Activated T-cell treated with anti-CD3 and anti-CD28 coated beads for 4 hours (primary cell): ENCODE measurements around the gene NFX1.

ENCODE experiments used
- DNase-seq: peaks from one replicate; pipeline ENCODE4 v3.0.0-alpha.2; 2020

NFX1 gene

DNA sequence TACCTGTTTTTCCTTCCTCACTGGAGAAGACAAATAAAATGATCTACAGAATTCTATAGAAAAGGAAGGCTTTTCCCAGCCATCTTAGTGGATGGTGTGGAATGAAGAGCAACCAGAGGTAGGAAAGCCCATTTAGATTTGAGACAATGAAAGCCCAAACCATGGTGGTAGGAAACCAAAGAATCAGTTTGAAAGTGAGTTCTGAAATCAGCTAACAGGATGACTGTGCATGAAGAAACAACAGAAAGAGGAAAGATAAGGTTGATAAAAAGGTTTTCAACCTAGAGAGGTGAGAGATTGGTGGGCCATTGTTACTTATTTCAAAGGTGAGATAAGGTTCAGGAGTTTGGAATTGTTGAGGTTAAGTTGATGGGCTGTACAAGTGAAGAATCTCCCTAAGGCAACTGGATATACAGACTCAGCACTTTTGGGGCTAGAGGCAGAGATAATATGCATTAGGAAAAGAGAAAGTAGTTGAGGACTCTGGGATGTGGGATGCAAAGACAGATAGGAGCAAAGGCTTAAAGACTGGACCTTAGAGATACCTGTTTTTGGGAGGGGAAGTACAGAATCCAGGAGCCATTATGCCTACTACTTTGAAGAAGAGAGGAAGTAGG is 23.1 kb upstream of the NFX1 start:
- no peak for DNase-seq

DNA sequence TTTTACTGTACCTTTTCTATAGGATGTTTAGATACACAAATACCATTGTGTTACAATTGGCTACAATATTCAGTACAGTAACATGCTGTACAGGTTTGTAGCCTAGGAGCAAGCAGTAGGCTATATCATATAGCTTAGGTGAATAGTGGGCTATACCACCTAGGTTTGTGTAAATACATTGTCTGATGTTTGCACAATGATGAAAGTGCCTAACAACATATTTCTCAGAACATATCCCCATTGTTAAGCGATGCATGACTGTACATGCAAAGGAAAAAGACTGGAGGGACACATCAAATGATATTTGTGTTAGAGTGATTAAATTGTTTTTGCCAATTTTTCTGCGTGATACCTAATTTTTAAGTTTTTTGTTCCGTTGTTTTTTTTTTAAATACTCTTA is 20.2 kb upstream of the NFX1 start:
- no peak for DNase-seq

DNA sequence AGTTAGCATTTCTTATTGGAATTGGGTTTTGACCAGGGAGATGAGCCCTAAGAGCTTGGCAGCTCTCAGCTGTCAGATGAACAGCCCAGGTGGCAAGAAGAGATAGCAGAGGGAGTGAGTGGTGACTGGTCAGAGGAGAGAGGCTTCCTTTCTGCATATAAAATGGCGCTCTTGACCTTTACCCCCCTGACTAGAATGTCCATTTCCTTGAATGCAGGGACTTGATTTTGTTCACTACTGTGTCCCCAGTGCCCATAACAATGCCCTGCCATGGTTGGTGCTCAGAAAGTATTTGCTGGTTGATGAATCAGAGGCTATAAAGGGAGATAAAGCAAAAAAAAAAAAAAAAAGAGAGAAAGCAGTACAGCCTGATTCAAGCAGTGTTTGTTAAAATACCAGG is 18.3 kb upstream of the NFX1 start:
- no peak for DNase-seq

DNA sequence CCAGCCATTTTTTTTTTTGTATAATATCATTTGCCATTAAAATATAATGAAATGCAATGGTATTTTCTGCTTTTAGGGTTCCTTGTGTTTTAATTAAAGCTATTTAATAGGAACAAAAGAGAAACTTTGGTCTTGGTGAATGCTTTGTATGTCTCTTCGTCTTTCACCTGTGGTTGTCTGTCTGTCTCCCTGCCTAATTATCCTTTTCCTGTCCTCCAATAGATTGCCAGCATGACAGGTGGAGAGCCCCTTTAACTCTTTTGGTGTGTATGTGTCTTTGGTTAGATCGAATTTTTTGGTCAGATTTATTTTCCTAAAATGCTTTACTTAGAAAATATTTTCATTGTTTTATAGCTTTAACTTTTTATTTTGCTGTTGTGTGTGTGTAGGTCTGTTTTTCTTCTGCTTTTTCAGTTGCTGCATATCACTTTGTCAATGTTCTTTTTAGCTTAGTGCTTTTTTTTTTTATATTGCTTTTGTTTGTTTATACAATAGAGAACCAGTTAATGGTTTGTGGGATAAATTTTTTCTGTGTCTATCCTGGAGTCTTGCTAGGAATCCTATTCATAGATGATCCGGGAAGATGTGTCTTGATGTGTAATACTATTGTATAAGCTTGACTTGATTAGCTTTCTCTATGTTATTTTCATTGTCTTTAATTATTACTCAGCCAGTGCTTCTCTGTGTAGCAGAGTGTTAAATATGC is 16.9 kb upstream of the NFX1 start:
- DNase-seq: no peak

DNA sequence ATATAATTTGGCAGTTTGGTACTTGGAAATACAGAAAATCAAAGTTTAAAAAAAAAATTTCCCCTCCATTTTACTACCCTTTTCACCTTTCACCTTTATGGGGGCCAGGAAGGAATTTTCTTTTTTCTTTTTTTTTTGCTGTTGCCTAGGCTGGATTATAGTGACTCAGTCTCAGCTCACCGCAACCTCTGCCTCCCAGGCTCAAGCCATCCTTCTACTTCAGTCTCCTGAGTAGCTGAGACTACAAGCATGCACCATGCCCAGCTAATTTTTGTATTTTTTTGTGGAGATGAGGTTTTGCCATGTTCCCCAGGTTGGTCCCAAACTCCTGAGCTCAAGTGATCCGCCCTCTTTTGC is 16.4 kb upstream of the NFX1 start:
- DNase-seq: no peak

DNA sequence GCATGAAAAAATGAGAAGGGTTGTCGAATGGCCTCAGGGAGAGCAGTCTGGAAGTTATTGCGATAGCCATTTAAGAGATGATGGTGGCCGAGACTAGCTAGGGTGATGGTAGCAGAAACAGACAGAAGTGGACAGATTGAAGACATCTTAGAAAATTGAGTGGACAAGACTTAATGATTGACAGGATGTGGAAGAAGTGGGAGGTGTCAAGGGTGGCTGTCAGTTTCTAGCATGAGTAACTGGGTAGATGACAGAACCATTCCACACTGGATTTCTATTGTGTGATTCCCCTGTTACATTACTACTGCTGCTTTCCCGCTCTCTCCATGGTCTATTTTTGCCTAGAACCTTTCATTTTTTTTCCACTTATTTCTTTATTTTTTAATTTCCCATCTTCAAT is 12.8 kb upstream of the NFX1 start:
- DNase-seq: no peak

DNA sequence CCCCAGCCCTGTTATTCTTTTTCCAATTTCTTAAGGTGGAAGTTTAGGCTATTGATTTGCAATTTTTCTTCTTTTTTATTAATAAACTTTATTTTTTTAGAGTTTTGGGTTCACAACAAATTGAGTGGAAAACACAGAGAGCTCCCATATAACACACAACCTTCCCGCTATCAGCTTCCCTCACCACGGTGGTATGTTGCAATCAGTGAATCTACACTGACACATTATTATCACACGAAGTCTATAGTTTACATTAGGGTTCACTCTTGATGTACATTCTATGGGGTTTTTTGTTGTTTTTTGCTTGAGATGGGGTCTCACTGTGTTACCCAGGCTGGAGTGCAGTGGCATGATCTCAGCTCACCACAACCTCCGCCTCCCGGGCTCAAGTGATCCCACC is 4.8 kb upstream of the NFX1 start:
- DNase-seq: no peak

DNA sequence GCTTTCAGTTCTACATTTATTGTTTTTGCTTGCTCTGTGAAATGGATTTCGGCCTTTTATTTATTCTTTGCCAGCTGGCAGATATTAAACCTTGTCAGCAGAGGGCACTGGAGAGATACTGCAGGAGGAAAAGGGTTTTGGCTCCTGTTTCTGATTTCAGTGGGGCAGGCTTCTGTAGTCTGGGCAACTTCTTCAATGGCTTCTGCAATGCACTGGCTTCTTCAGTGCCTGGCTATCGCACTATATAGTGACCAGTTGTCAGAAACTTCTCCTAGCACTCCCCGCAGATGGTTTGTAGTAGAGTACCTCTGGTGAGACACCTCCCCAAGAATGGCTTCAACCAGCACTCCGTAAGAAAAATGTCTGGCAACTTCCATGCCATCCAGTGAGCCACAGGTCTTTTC is 3.2 kb upstream of the NFX1 start:
- DNase-seq: peak; percentile 31

DNA sequence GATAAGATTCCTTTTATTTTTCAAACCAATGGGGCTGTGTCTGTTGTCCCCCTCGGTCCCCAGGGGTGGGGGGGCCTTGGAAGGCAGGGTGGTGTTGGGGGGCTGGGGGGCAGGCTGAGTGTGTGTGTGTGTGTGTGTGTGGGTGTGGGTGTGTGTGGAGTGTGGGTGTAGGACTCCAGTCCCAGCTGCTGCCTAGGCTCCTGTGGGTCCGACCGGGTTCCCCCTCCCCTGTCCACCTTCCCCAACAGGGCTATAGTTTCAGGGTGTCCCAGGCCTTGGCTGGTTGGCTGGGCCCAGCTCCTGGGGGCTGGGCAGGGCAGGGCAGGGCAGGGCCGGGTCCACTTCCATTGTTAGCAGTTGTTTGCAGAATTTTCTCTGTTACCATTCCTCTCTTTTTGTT is 2.1 kb upstream of the NFX1 start:
- no peak for DNase-seq

DNA sequence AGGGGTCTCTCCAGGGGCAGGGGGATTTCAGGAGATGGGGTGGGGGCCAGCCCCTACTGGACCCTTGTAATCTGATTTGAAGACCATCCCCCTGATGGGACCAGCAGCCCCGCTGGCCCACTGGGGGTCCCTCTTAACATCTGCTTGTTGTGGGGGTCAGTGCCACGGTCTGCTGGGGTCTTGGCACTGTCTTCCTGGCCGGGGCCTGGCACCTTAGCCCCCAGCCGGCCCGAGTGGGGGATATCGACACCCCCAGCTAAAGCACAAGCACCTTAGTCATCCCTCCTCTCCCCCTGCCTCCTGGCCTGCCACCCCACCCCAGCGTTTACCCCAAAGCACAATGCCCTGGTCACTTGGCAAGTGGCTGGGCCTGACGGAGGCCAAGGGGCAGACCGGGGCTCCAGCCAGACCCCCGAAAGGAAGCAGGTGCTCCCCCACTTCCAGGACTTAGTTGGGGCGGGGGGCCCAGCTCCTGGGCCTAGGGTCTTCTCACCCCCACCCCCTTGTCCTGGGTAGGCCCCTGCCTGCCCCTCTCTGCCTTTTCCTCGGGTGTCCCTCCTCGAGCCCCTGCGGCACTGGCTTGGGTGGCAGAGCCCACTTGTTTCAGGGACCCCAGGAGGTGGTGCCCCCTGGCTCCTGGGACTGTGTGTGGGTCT is 1.4 kb upstream of the NFX1 start:
- no peak for DNase-seq

DNA sequence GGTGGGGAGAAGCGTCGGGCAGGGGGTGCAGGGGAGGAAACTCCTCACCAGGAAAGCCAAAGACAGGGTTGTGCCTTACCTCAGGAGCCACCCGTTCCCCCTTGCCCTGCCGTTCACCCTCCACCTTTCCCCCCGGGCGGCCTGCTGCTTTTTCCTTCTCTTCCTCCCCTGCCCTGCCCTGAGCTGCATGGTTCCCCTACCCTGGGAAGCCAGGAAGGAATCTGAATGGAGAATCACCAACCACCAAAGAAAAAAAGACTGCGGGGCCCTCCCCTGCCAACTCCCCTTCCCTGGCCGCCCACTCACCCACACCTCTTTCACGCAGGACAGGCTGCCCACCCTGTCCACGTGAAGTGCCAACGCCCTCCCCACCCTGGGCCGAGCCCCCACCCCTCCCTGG is 820 bp upstream of the NFX1 start:
- DNase-seq: no peak

DNA sequence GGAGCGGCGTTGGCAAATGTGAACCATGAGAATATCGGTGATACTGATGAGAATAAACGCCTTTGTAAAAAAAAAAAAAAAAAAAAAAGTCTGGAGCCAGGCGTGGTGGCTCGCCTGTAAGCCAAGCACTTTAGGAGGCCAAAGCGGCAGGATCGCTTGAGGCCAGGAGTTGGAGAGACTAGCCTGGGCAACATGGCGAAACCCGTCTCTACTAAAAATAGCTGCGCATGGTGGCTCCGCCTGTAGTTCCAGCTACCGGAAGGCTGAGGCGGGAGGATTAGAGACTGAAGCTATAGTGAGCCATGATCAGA is 425 bp upstream of the NFX1 start:
- DNase-seq: no peak

DNA sequence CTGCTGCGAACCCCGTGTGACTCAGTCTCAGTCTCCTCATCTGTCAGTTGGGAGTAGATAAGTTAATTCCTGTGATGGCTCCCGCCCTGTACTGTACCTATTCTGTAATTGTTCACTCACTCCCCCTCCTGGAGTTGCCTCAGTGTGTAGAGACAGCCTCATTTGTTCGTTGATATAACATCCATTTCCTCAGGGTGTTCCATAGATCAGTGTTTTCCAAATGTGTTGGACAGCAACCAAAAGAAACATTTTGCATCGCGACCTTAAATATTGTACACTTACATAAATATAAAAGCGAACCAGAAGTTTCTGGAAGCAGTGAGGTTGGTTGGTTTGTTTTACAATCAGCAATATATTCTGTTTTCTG is 698 bp downstream of the NFX1 start:
- DNase-seq: no peak

DNA sequence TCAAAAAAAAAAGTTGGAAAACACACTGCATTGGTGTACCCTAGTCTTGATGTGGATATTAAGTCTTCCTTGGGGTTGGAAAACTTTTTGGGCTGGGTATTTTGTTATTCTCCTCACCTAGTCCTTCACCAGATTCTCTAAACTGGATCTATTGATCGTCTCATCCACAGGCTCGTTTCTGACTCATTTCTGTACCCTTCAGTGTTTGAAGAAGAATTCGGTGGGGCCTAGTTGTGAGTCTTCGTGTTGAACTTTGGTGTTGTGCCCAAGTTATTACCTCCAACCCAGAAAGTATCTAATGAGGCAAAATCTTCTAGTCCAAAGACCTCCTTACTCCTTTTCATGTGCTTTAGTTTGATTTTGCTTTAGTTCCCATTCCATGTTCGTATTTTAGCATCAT is 1.6 kb downstream of the NFX1 start:
- no peak for DNase-seq

DNA sequence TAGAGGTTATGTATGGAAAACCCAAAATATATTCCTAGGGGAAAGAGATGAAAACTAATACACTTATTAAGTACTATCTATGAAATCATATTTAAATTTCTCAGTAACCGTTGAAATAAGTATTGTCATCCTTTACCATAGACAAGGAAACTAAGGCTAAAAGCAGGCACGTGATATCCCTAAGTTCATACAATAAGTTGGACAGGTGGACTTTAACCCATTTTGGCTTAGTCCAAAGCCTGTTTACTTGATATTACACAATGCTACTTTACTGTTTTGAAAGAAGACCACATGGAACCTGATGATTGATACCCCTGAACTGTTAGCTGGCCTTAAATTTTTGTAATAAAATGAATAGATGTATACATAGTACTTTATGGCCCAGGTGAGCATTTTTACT is 3.5 kb downstream of the NFX1 start:
- DNase-seq: no peak

DNA sequence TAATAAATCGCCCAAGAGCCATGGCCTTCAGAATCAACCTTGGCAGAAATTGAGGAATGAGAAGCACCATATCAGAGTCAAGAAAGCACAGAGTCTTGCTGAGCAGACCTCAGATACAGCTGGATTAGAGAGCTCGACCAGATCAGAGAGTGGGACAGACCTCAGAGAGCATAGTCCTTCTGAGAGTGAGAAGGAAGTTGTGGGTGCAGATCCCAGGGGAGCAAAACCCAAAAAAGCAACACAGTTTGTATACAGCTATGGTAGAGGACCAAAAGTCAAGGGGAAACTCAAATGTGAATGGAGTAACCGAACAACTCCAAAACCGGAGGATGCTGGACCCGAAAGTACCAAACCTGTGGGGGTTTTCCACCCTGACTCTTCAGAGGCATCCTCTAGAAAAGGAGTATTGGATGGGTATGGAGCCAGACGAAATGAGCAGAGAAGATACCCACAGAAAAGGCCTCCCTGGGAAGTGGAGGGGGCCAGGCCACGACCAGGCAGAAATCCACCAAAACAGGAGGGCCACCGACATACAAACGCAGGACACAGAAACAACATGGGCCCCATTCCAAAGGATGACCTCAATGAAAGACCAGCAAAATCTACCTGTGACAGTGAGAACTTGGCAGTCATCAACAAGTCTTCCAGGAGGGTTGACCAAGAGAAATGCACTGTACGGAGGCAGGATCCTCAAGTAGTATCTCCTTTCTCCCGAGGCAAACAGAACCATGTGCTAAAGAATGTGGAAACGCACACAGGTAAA is 4.5 kb downstream of the NFX1 start:
- no peak for DNase-seq

DNA sequence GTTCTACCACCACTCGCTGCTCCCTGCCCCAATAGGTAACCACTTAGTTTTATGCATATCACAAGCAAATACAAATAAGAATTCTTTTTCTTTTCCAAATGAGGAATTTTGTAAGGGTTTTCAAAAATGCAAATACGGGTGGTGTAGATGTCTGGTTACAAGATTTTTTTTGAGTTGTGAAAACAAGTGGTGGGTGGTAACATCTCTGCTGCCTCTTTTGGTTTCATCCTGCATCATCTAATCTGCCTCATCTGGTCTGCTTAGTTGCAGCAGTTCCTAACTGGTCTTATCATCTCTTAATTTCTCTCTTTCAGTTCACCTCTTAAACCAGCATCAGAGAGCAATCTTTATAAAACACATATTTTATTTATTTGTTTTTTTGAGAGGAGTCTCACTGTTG is 5.3 kb downstream of the NFX1 start:
- no peak for DNase-seq

DNA sequence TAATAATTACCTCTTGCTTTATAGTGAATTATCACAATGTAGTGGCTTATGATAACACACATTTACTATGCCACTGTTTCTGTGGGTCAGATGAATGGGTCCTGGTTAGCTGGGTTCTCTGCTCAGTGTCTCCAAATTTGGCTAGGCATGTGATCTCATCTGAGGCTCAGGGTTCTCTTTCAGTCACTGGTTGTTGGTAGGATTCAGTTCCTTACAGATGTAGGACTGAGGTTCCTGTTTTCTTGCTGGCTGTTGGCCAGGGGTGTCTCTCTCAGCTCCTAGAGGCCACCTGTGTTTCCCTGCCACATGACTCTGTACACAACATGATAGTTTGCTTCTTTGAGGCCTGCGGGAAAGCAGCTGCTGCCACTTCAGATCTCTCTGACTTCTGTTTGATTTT is 7.1 kb downstream of the NFX1 start:
- no peak for DNase-seq

DNA sequence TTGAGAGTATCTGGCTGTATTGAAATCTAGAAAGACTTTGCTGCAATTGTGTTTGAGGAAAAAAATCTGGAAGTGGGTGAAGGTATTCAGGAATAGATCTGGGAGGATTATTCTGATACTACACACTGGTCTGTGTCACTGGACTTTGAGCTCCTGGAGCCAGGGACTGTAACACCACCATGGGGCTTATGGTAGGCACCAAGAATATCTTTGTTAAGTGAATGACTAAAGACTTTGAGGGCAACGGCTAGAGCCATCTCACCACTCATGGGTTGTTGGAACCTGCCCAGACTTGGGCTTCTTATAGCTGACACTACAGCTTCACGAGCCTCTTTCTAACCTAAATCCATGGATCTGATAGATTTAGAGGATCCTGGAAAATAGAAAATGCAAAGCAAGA is 10.2 kb downstream of the NFX1 start:
- DNase-seq: no peak

DNA sequence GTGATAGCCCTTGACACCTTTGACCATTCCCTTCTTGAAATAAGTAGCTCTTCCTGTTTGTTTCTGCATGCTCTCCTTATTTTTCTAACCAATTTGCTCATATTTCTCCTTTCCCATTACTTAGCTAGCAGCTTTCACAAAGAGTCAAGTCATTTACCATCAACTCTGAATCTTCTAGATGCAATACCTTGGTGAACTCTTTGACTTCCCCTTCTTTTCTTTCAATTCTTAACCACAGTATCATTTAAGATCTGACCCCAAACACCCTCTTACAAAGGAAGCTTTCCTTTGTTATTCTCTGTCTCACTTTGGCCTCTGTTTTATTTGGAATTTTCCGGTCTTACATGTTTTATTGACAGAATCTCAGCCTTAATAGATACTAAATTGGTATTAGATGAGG is 14.0 kb downstream of the NFX1 start:
- DNase-seq: no peak

DNA sequence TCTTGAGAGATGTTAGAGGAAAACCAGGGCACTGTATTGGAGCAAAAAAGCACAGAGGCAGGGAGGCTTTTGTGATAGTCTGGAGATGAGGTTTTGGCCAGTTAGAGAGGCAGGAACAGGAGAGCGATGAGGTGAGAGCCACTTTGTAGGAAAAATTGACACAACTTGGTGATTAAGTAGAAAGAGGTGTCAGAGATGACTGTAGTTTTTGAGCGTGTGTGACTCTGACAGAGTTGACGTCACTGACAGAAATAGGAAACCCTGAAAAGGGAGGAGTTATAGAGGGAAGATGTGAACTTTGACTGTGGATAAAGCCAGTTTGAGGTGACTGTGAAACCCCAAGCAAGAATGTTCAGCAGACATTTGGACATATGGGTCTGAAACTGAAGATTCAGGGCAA is 15.7 kb downstream of the NFX1 start:
- no peak for DNase-seq

DNA sequence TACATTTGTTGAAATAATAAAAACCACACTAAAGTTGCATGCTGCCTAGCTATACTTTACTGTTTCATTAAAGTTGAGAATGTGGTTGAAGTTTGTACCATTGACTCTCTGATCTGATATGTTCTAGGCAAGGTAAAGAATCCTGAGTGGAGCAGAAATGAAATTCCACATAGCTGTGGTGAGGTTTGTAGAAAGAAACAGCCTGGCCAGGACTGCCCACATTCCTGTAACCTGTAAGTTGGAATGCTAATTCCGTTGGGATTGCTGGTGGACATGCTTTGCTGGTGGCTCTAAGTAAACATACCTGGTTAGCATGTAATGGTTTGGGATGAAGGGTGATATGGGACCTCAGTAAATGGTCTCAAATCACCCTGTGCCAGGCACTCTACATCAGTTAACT is 16.8 kb downstream of the NFX1 start:
- DNase-seq: no peak

DNA sequence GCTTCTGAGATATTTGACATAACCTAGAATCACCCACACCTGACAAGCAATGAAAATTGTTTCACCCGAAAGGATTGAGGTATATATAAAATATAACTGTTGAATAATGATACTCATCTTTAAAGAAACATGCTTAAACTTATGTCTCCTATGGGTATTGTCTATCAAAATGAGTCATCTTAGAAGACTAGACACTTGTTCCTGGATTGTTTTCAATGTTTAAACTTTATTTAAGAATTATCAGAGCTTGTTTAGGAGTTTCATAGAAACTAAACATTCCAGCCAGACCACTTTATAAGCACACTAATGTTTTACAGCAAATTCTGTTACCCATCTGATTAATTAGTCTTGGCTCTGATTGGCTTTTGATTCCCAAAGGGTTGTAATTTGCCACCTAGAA is 19.6 kb downstream of the NFX1 start:
- no peak for DNase-seq

DNA sequence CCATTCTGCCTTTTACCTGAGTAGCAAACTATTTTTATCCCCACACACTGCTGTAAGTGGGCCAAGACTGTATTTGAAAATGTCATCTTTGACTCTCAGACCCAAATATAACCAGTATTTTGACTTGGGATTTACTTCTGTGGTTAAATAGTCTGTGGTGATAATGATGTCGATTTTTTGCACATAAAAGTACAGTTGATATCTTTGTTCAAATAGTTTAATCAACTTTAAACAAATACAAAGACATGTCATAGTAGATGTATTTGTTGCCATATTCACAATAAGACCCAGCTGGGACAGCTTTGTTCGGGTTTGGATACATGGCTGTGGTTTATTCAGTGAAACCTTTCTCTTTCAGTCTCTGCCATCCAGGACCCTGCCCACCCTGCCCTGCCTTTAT is 20.4 kb downstream of the NFX1 start:
- no peak for DNase-seq
